ENCODE data around the gene PNMA8A. TPM values are rescaled to one million over a fixed set of nuclear protein-coding genes. Genes with fewer than 3 reads are reported as not detected.

Gene PNMA8A
- total and polyA plus RNA-seq, 2 experiments from 2014 or later: 0.26 to 0.76 TPM

- TF ChIP-seq EZH2 (IDR thresholded peaks at IDR 0.05; ENCODE audit: insufficient read depth, poor library complexity, severe bottlenecking) (no peak), EZH2phosphoT487 (IDR thresholded peaks at IDR 0.05; ENCODE audit: insufficient read depth, low read depth) (no peak)
- H3K79me2 ChIP-seq (ENCODE audit: insufficient read depth): no peaks in the 10 kb centered on the region
- WGBS, 2 experiments (ENCODE audit: low coverage in 1 of 2, low lambda C conversion rate in 2 of 2, missing lambda C conversion rate in 2 of 2): 62 to 66% methylated on average over 43 to 44 of the region's 49 CpGs
- no peaks in the 10 kb centered on the region for H3F3A ChIP-seq (ENCODE audit: insufficient read depth)
- H3K27me3 ChIP-seq (replicated peaks; ENCODE audit: insufficient read depth): no peaks in the 10 kb centered on the region; the same call in 1 of the 2 replicates
- no peaks in the 10 kb centered on the region for H3K4me1 ChIP-seq (ENCODE audit: insufficient read depth)
- no peak overlapping the region for H3K27ac ChIP-seq
- no peak overlapping the region for H3K4me3 ChIP-seq
- no peak for DNase-seq
- H3K9me2 ChIP-seq (ENCODE audit: insufficient read depth): no peaks in the 10 kb centered on the region
- H3K9ac ChIP-seq: no peak overlapping the region
- H3K9me3 ChIP-seq (ENCODE audit: low read depth): no peaks in the 10 kb centered on the region
- no peak overlapping the region for H3K4me2 ChIP-seq (ENCODE audit: unreplicated experiment)
- H2AFZ ChIP-seq: no peak overlapping the region
- H4K20me1 ChIP-seq (ENCODE audit: insufficient read depth): no peaks in the 10 kb centered on the region
- H3K36me3 ChIP-seq (ENCODE audit: low read depth): no peaks in the 10 kb centered on the region
- in situ Hi-C loops (cut with MboI): no loop called here
Measured at GRCh38 chr19:46494941-46495785, 23.8 kb upstream of the PNMA8A start.

- WGBS, 2 experiments (ENCODE audit: low coverage in 1 of 2, low lambda C conversion rate in 2 of 2, missing lambda C conversion rate in 2 of 2): 73 to 76% methylated on average over 61 to 67 of the region's 67 CpGs
- Histone ChIP-seq H3K9me2 (ENCODE audit: insufficient read depth) (no peaks in the 10 kb centered on the region), H3K36me3 (ENCODE audit: low read depth) (no peaks in the 10 kb centered on the region), H3F3A (ENCODE audit: insufficient read depth) (no peaks in the 10 kb centered on the region), H3K79me2 (ENCODE audit: insufficient read depth) (no peaks in the 10 kb centered on the region), H3K4me1 (ENCODE audit: insufficient read depth) (no peaks in the 10 kb centered on the region), H3K27ac (no peak overlapping the region), H3K9me3 (ENCODE audit: low read depth) (no peaks in the 10 kb centered on the region), H3K4me3 (no peak overlapping the region), H3K4me2 (ENCODE audit: unreplicated experiment) (no peak overlapping the region), H3K9ac (no peak overlapping the region), H3K27me3 (replicated peaks; ENCODE audit: insufficient read depth) (no peaks in the 10 kb centered on the region; the same call in 1 of the 2 replicates), H2AFZ (peak overlapping the region; percentile 76; the same call in 1 of the 2 replicates), H4K20me1 (ENCODE audit: insufficient read depth) (no peaks in the 10 kb centered on the region)
- no peak for DNase-seq
- TF ChIP-seq EZH2 (IDR thresholded peaks at IDR 0.05; ENCODE audit: insufficient read depth, poor library complexity, severe bottlenecking) (no peak), EZH2phosphoT487 (IDR thresholded peaks at IDR 0.05; ENCODE audit: insufficient read depth, low read depth) (no peak)
- in situ Hi-C loops (cut with MboI): no loop called here
Measured at GRCh38 chr19:46494146-46494940, 23.0 kb upstream of the PNMA8A start.

- in situ Hi-C loops (cut with MboI): no loop called here
- peak overlapping the region; percentile 64 for H3K9ac ChIP-seq
Measured at GRCh38 chr19:46493236-46494145, 22.1 kb upstream of the PNMA8A start.

More at GRCh38 chr19:46493236-46494145, 22.1 kb upstream of the PNMA8A start:
- peak; percentile 51 for DNase-seq
- H3K9me3 ChIP-seq (ENCODE audit: low read depth): no peaks in the 10 kb centered on the region
- H3K27ac ChIP-seq: no peak overlapping the region
- no peaks in the 10 kb centered on the region for H3K79me2 ChIP-seq (ENCODE audit: insufficient read depth)
- H2AFZ ChIP-seq: peak overlapping the region; percentile 76
- H4K20me1 ChIP-seq (ENCODE audit: insufficient read depth): no peaks in the 10 kb centered on the region
- H3K4me1 ChIP-seq (ENCODE audit: insufficient read depth): no peaks in the 10 kb centered on the region
- 10 to 11% methylated on average over 73 to 84 of the region's 92 CpGs for WGBS, 2 experiments (ENCODE audit: low coverage in 1 of 2, low lambda C conversion rate in 2 of 2, missing lambda C conversion rate in 2 of 2)
- TF ChIP-seq EZH2phosphoT487 (IDR thresholded peaks at IDR 0.05; ENCODE audit: insufficient read depth, low read depth) (no peak), EZH2 (IDR thresholded peaks at IDR 0.05; ENCODE audit: insufficient read depth, poor library complexity, severe bottlenecking) (no peak)
- H3K4me3 ChIP-seq: peak overlapping the region; percentile 31; the same call in 1 of the 2 replicates
- no peaks in the 10 kb centered on the region; the same call in 1 of the 2 replicates for H3K27me3 ChIP-seq (replicated peaks; ENCODE audit: insufficient read depth)
- H3F3A ChIP-seq (ENCODE audit: insufficient read depth): no peaks in the 10 kb centered on the region
- H3K9me2 ChIP-seq (ENCODE audit: insufficient read depth): no peaks in the 10 kb centered on the region
- H3K36me3 ChIP-seq (ENCODE audit: low read depth): no peaks in the 10 kb centered on the region
- H3K4me2 ChIP-seq (ENCODE audit: unreplicated experiment): peak overlapping the region; percentile 39
